Measurements from ENCODE around the gene CX3CL1.

GRCh38 chr16:57335366-57335765, 36.9 kb upstream of the CX3CL1 start:
- TF ChIP-seq POLR2A (IDR thresholded peaks at IDR 0.05; ENCODE audit: low read depth, low read length) (no peak), POLR2AphosphoS5 (IDR thresholded peaks at IDR 0.05; ENCODE audit: low read depth, low read length) (no peak), TAF1 (IDR thresholded peaks at IDR 0.05; ENCODE audit: borderline replicate concordance, low read depth, low read length) (no peak)

Data from GM12892 (cell line).